ENCODE results near the gene CNTN1.

GRCh38 chr12:41011939-41012338 lies 319.7 kb downstream of the CNTN1 start:
- TF ChIP-seq CTCF (IDR thresholded peaks at IDR 0.05): no peak
- TF ChIP-seq POLR2A (IDR thresholded peaks at IDR 0.05): no peak

Measured in lower leg skin (tissue), 3 donors.